ENCODE measurements around the gene SLC35G3.

DNA sequence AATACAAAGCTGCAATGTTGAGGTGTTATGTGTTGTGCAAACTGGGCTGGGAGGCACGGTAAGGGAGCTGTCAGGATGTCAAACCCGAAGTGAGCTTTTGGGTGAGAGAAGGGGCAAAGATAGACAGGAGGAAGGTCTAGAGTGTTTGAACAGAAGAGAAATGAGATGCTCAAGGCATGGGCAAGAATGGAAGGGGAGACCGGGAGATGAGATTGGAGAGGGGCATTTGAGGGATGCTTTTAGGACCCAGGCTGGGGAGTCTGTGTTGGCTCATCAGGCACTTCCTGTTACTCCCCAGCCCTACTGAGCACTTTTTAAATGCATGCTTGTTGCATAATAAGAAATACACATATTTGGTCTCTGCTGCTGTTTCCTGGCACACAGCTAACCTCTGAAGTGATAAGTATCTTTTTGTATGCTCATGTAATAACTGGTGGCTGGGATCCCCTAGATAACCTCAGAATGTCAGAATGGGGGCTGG lies 32.9 kb downstream of the SLC35G3 start:
- TF ChIP-seq, protein P1, sequence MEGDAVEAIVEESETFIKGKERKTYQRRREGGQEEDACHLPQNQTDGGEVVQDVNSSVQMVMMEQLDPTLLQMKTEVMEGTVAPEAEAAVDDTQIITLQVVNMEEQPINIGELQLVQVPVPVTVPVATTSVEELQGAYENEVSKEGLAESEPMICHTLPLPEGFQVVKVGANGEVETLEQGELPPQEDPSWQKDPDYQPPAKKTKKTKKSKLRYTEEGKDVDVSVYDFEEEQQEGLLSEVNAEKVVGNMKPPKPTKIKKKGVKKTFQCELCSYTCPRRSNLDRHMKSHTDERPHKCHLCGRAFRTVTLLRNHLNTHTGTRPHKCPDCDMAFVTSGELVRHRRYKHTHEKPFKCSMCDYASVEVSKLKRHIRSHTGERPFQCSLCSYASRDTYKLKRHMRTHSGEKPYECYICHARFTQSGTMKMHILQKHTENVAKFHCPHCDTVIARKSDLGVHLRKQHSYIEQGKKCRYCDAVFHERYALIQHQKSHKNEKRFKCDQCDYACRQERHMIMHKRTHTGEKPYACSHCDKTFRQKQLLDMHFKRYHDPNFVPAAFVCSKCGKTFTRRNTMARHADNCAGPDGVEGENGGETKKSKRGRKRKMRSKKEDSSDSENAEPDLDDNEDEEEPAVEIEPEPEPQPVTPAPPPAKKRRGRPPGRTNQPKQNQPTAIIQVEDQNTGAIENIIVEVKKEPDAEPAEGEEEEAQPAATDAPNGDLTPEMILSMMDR (conservative IDR thresholded peaks at IDR 0.05; ENCODE audit: low read depth, low read length): no peak
- TF ChIP-seq EZH2 (IDR thresholded peaks at IDR 0.05; ENCODE audit: low read length, unreplicated experiment): no peak
